Right ventricle myocardium inferior (tissue), 1 donor: ENCODE results near the gene SYNDIG1. TPM values are rescaled to one million over a fixed set of nuclear protein-coding genes. Genes with fewer than 3 reads are reported as not detected.
A peak's percentile ranks its signal among the peaks of the same experiment; 100 is the strongest.

Source experiments
- ATAC-seq: fragments of 200-7000 bp; cut with Tn5 transposase; one replicate; pipeline ENCODE4 v1.9.1; 2020; ENCODE audit warnings: mild to moderate bottlenecking, moderate library complexity
- DNase-seq: peaks from one replicate; pipeline ENCODE4 v3.0.0; 2021; ENCODE audit errors: missing footprints
- intact Hi-C: fragments of 100-400 bp; cut with DNase I; formaldehyde crosslinking; loops from one replicate; pipeline ENCODE4 v1.11.0; 2022
- total RNA-seq: library from RNA; stranded (reverse); fragmentation: NEBNext Ultra II Directional; extraction: Animal tissue kit (Norgen Biotek cat#: 25700); gene quantifications from one replicate; pipeline ENCODE4 v1.2.1, GENCODE V29; 2021
- donor health status: DM: no; HTN: yes; CAD: no; lungs with severe emphysema.

SYNDIG1 gene
- total RNA-seq, 1 donor from 2014 or later: 15.8 TPM

DNA sequence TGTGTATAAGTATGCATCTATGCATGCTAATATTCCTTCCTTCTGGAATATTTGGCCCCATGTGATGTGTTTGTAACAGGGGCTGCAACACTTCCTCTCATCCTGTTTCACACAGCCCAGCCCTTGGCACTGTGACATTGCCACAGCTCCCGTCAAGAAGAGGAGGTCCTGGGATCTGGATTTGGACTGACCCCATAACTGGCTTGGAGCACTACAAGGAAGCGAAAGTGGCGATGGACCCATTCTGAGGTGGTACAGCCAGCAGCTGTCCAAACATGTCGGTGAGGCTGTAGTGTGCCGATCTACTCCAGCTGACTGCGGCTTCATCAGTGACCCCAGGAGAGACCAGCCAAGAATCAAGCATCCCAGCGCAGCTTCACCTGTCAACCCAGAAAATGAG is 18.2 kb downstream of the SYNDIG1 start:
- no peak for ATAC-seq
- intact Hi-C loops: no loop called here
- no peak for DNase-seq

GRCh38 chr20:24488064-24488799 is 18.8 kb downstream of the SYNDIG1 start:
- ATAC-seq (no peak), DNase-seq (no peak)
- intact Hi-C loops: no loop called here

DNA sequence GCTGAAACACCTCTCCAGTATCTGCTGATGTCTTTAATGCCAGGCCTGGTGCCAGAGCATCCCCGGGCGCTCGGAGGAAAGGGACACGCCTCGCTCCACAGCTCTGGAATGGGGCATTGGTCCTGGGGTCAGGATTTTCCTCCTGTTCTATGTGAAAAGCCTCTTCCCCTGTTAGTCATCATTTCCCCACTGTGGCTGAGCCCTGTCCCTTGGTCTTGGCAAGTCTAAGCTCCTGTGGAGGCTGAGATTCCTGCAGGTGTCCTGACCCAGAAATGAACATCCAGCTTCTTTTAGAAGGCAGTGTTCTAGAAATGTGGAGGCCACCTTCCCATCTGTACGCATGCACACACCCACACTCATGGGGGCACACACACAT is 19.4 kb downstream of the SYNDIG1 start:
- ATAC-seq (no peak), DNase-seq (no peak)
- intact Hi-C loops: no loop called here

- intact Hi-C loops: no loop called here
- ATAC-seq: no peak
- DNase-seq: no peak
Measured at GRCh38 chr20:24489193-24489592, 19.8 kb downstream of the SYNDIG1 start.

DNA sequence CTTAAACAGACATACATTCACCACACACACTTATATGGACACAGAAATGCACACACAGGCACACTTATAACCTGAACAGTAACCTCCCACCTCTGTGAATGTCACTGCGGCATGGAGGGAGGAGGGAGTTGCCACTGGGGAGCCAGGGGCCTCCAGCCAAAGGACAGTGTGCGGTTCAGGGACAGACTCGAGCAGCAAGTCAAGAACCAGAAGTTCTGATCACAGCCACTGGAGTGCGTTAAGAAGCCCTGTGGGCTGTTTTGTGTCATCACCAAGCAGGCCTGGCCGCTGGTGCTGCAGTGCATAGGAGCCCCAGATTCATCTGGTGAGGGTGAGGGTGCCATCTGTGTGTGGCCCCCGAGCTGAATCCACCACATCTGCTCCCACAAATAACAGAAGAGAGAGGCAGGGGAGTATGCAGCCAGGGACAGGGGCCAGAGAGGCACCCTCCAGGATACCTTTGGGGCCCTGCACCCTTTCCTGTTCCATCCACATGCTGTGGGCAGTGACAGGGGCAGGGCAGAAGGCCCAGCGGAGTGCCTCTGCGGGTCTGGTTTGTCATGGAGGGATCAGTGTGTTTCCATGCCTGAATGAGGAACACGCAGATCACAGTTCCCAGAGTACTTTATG is 20.3 kb downstream of the SYNDIG1 start:
- ATAC-seq: peak; percentile 14
- intact Hi-C loops: no loop called here

DNA sequence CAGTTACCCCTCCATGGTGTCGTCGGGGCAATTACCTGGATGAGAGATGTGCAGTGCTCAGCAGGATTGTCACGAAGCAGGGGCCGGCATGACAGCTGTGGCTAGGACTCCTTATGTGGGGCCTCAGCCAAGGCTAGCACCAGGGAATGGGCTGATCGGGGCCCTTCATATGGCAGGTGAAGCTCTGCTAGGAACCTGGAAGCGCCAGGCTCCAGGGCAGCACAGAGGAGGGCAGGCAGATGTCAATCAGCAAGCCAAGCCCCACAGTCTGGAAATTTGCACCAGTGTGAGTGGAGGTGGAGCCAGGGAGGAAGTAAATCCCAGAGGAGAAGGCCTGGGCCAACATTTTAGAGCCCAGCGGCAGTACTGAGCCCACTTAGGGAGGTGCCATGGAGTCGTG is 21.2 kb downstream of the SYNDIG1 start:
- ATAC-seq: no peak
- intact Hi-C loops: no loop called here
- no peak for DNase-seq

More for the DNA sequence above, 20.3 kb downstream of the SYNDIG1 start:
- DNase-seq: no peak

- ATAC-seq (no peak), DNase-seq (no peak)
- intact Hi-C loops: no loop called here
Measured at GRCh38 chr20:24491041-24491756, 21.8 kb downstream of the SYNDIG1 start.

- intact Hi-C loops: no loop called here
- DNase-seq (no peak), ATAC-seq (no peak)
Measured at GRCh38 chr20:24492031-24492607, 22.7 kb downstream of the SYNDIG1 start.

DNA sequence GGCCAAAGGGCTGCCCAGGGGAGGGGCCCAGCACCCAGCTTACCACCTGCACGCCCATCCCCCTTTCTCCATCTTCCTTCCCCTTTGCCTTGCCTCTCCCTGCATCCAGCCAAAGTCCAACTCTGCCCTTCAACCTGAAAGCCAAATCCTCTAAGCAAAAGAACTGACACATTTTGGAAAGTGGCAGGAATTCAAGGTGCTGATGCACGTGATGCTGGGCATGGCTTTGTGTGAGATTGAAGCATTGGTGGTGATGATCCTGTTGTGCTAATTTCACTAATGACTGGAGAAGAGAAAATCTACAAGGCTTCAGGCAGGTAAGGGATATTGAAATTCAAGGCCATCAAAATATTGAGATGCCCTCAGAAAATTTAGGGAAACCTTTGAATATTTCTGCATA is 23.3 kb downstream of the SYNDIG1 start:
- DNase-seq (no peak), ATAC-seq (no peak)
- intact Hi-C loops: no loop called here

- intact Hi-C loops: no loop called here
- DNase-seq: no peak
- no peak for ATAC-seq
Measured at GRCh38 chr20:24493181-24493580, 23.8 kb downstream of the SYNDIG1 start.

DNA sequence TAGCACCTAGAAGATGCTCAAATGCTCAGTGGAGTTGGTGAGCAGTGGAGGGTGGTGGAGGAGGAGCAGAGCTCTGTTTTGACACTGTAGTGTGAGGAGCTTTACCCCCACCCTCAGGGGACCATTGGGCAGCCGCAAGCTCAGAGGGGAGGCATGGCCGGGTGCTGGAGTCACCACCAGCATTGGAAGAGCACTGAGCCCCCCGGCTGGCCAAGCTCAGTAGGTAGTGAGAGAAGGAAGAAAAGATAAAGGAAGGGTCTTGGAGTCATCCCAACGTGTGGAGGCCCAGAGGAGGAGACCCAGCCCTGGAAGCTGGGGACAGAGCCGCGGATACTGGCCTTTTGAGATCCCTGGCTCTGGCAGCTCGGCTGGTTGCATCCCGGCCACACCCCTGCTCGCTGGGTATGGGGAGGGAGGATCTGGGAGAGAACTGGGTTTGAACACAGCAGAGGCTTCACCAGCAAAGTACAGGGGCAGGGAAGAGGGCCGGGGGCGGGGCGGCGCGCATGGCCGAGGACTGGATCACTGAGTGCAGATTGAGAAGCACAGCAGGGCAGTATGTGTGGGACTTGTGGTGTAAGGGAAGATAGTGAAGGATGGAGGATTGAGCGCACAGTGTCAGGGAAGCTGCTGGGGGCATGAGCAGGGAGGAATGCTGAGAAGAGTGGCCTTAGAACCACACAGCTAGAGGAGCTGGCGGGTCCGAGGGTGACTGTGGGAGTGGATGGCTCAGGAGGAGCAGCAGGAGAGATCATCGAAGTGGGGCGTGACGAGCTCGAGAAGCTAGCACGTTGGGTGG is 24.4 kb downstream of the SYNDIG1 start:
- intact Hi-C loops: no loop called here
- ATAC-seq: no peak

GRCh38 chr20:24494460-24494920 is 25.1 kb downstream of the SYNDIG1 start:
- intact Hi-C loops: no loop called here
- DNase-seq (no peak), ATAC-seq (no peak)

More for the DNA sequence above, 24.4 kb downstream of the SYNDIG1 start:
- DNase-seq: no peak

- ATAC-seq: no peak
- no peak for DNase-seq
- intact Hi-C loops: no loop called here
Measured at GRCh38 chr20:24495266-24495665, 25.8 kb downstream of the SYNDIG1 start.

DNA sequence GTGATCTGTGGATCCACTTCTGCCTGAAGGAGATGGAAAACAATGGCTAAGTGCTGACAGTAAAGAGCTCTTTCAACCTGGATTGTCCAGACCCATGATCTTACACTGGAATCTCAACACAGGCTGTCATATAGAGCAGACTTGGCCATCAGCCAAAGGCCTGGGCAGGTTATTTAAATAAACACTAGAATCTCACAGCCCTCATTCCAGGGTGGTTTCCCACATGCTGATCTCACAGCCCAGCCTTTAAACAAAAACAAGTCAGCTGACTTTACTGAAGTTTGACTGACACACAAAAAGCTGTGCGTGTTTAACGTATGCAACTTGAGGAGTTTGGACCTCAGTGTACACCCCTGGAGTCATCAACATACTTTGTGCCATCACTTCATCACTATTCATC is 28.4 kb downstream of the SYNDIG1 start:
- intact Hi-C loops: no loop called here
- no peak for DNase-seq
- no peak for ATAC-seq

DNA sequence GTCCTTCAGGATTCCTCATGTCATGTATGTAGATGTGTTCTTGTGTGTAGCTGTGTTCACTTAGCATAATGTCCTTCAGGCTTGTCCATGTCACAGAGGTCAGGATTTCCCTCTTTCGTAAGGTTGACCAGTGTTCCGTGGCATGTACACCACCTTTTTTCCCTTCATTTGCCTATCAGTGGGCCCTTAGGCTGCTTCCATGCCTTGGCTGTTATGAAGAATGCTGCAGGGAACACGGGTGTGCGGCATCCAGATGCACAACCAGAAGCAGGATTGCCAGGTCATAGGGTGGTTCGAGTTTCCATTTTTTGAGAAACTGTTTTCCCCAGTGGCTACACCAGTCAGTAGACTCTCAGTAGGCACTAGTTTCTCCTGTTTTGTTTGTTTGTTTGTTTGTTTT is 29.2 kb downstream of the SYNDIG1 start:
- DNase-seq: no peak
- intact Hi-C loops: no loop called here
- no peak for ATAC-seq

GRCh38 chr20:24499472-24499871 is 30.0 kb downstream of the SYNDIG1 start:
- intact Hi-C loops: no loop called here
- DNase-seq: no peak

DNA sequence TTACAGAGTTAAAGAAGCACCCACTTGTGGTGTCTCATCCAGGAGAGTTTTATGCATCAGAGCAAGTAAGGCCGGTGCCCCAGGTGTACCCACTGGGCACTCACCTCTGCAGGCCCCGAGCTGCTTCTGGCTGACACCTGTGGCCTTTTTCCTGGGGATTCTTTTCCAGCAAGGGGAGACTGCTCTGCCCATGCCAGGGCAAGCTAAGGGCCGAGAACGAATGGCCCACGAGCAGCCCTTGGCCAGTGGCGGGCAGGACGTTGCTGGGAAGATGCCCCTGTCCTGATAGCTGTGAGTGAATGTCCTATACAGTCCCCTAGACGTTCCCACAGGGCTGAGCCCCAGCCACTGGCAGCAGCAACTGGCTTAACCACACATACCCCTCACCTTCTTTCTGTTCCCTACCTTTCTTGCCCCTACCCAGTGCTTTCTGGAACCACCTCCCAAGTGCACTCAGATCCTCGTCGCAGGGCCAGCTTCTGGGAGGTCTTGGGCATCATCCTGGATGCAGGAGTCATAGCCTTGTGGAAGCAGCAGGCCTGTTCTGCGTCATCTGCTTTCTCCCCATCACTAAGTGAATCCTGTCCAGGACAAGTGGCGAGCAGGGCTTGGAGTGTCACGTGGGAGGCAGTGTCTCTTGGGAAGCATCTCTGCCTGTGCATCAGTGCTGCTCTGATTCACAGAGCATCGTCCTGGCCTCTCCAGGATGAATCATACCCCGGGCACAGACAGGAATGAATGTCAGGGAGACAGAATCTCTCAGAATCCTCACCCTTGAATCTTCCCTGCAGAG is 32.5 kb downstream of the SYNDIG1 start:
- intact Hi-C loops: no loop called here
- DNase-seq (no peak), ATAC-seq (no peak)

More at GRCh38 chr20:24499472-24499871, 30.0 kb downstream of the SYNDIG1 start:
- ATAC-seq: no peak

GRCh38 chr20:24502661-24503060 is 33.2 kb downstream of the SYNDIG1 start:
- intact Hi-C loops: no loop called here
- ATAC-seq: peak; percentile 41
- DNase-seq: no peak
